Activated CD8-positive, alpha-beta T cell treated with anti-CD3 and anti-CD28 coated beads for 36 hours (primary cell): ENCODE results near the gene ASTL. TPM values are rescaled to one million over a fixed set of nuclear protein-coding genes. Genes with fewer than 3 reads are reported as not detected.

Experiments used
- ATAC-seq: fragments of 200-7000 bp; cut with Tn5 transposase; one replicate; pipeline ENCODE4 v1.10.0; 2021; ENCODE audit warnings: mild to moderate bottlenecking, moderate library complexity
- CTCF ChIA-PET: fragments of 350-600 bp; sonication (Branson Sonifier 250); formaldehyde crosslinking; loops from one replicate; lab custom pipeline; 2021; ENCODE audit warnings: antibody characterized with exemption; lab: Charles Lee
- POLR2A ChIA-PET: fragments of 350-600 bp; sonication (Branson Sonifier 250); formaldehyde crosslinking; loops from one replicate; lab custom pipeline; 2021; ENCODE audit warnings: antibody characterized with exemption; lab: Charles Lee
- DNase-seq: peaks from one replicate; pipeline ENCODE4 v3.0.0-alpha.2; 2020
- H3K27ac Mint-ChIP-seq: one replicate; pipeline ENCODE4 v1.8.0; 2021; ENCODE audit warnings: mild to moderate bottlenecking, mixed read lengths
- H3K27me3 Mint-ChIP-seq: one replicate; pipeline ENCODE4 v1.8.0; 2021; ENCODE audit warnings: mixed read lengths
- H3K36me3 Mint-ChIP-seq: one replicate; pipeline ENCODE4 v1.8.0; 2021; ENCODE audit warnings: low read depth, mixed read lengths
- H3K4me1 Mint-ChIP-seq: one replicate; pipeline ENCODE4 v1.8.0; 2021; ENCODE audit warnings: low read depth, mixed read lengths
- H3K4me3 Mint-ChIP-seq: one replicate; pipeline ENCODE4 v1.8.0; 2021; ENCODE audit warnings: mild to moderate bottlenecking, moderate library complexity, mixed read lengths
- H3K9me3 Mint-ChIP-seq: one replicate; pipeline ENCODE4 v1.8.0; 2021; ENCODE audit warnings: mixed read lengths
- intact Hi-C: fragments of 100-400 bp; cut with micrococcal nuclease; formaldehyde crosslinking; loops from one replicate; pipeline ENCODE4 v1.10.0; 2022
- total RNA-seq, 2 experiments: library from RNA; stranded (reverse); gene quantifications; one replicate each; pipeline ENCODE4 v1.2.3, GENCODE V29; 2021
- TF ChIP-seq, protein P1 (sequence below): fragments of 200-600 bp; IDR thresholded peaks from one replicate; pipeline ENCODE4 v1.8.0; 2022; ENCODE audit warnings: antibody characterized with exemption, mild to moderate bottlenecking

Gene ASTL
- total RNA-seq, 2 experiments from 2014 or later, result 1.8 to 2.7 TPM

GRCh38 chr2:96110621-96111256 is 27.6 kb downstream of the ASTL start:
- DNase-seq, result no peak
- intact Hi-C loops, result no loop called here
- H3K4me1 Mint-ChIP-seq, result peaks cover 2% of the 10 kb centered on the region
- no peaks in the 10 kb centered on the region for H3K36me3 Mint-ChIP-seq
- no peak overlapping the region for H3K27ac Mint-ChIP-seq
- H3K27me3 Mint-ChIP-seq, result peaks cover 5% of the 10 kb centered on the region
- POLR2A ChIA-PET, result interaction anchor here (1.0 kb wide), 1 partner anchor 9 kb away, joined by 3 read pairs; no protein-coding TSS in a partner anchor
- CTCF ChIA-PET, result interaction anchor here (1.1 to 1.5 kb wide), 3 partner anchors 11 to 63 kb away, joined by 3 to 8 read pairs (median 3); partner anchors contain the start of gene ASTL
- no peak overlapping the region for H3K4me3 Mint-ChIP-seq
- no peak for ATAC-seq
- peaks cover under 1% of the 10 kb centered on the region for H3K9me3 Mint-ChIP-seq
- TF ChIP-seq, protein P1, sequence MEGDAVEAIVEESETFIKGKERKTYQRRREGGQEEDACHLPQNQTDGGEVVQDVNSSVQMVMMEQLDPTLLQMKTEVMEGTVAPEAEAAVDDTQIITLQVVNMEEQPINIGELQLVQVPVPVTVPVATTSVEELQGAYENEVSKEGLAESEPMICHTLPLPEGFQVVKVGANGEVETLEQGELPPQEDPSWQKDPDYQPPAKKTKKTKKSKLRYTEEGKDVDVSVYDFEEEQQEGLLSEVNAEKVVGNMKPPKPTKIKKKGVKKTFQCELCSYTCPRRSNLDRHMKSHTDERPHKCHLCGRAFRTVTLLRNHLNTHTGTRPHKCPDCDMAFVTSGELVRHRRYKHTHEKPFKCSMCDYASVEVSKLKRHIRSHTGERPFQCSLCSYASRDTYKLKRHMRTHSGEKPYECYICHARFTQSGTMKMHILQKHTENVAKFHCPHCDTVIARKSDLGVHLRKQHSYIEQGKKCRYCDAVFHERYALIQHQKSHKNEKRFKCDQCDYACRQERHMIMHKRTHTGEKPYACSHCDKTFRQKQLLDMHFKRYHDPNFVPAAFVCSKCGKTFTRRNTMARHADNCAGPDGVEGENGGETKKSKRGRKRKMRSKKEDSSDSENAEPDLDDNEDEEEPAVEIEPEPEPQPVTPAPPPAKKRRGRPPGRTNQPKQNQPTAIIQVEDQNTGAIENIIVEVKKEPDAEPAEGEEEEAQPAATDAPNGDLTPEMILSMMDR, result no peak

GRCh38 chr2:96109931-96110511 is 28.3 kb downstream of the ASTL start:
- H3K36me3 Mint-ChIP-seq, result no peaks in the 10 kb centered on the region
- H3K4me3 Mint-ChIP-seq, result no peak overlapping the region
- POLR2A ChIA-PET, result no interaction called here
- DNase-seq (no peak), ATAC-seq (no peak)
- no peak overlapping the region for H3K27ac Mint-ChIP-seq
- no peaks in the 10 kb centered on the region for H3K4me1 Mint-ChIP-seq
- CTCF ChIA-PET, result interaction anchor here (1.1 to 1.5 kb wide), 3 partner anchors 10 to 64 kb away, joined by 3 to 8 read pairs (median 3); partner anchors contain the start of gene ASTL
- intact Hi-C loops, result no loop called here
- no peaks in the 10 kb centered on the region for H3K27me3 Mint-ChIP-seq
- peaks cover 6% of the 10 kb centered on the region for H3K9me3 Mint-ChIP-seq
- TF ChIP-seq, protein P1, result no peak

- CTCF ChIA-PET, result interaction anchor here (1.5 to 1.9 kb wide), 2 partner anchors 9 to 65 kb away, joined by 3 to 9 read pairs; no protein-coding TSS in a partner anchor
- Mint-ChIP-seq H3K36me3 (no peaks in the 10 kb centered on the region), H3K9me3 (peaks cover 9% of the 10 kb centered on the region), H3K4me3 (no peak overlapping the region), H3K27ac (no peak overlapping the region), H3K27me3 (no peaks in the 10 kb centered on the region), H3K4me1 (no peaks in the 10 kb centered on the region)
- DNase-seq, result no peak
- no peak for ATAC-seq
- intact Hi-C loops, result no loop called here
- POLR2A ChIA-PET, result no interaction called here
- TF ChIP-seq, protein P1, result no peak
These were observed 29.0 kb downstream of the ASTL start for GRCh38 chr2:96109361-96109680.

GRCh38 chr2:96108541-96109360 is 29.6 kb downstream of the ASTL start:
- ChIA-PET CTCF (interaction anchor here (1.0 to 1.9 kb wide), 4 partner anchors 8 to 67 kb away, joined by 3 to 9 read pairs (median 4); no protein-coding TSS in a partner anchor), POLR2A (no interaction called here)
- intact Hi-C loops, result no loop called here
- Mint-ChIP-seq H3K4me3 (no peak overlapping the region), H3K36me3 (no peaks in the 10 kb centered on the region), H3K9me3 (peaks cover 9% of the 10 kb centered on the region), H3K27ac (no peak overlapping the region), H3K27me3 (no peaks in the 10 kb centered on the region), H3K4me1 (no peaks in the 10 kb centered on the region)
- no peak for ATAC-seq
- DNase-seq, result no peak
- TF ChIP-seq, protein P1, result no peak
